ENCODE results near the gene PCDHGB5. TPM values are rescaled to one million over a fixed set of nuclear protein-coding genes. Genes with fewer than 3 reads are reported as not detected.
"Not testable (repeated sequence)": the region's sequence is repeated elsewhere in the genome, so short reads cannot be mapped to it uniquely, and the experiment has no call there.

Gene PCDHGB5
- total RNA-seq, 4 donors from 2014 or later: 3.0 to 6.3 (median 4.4) TPM

DNA sequence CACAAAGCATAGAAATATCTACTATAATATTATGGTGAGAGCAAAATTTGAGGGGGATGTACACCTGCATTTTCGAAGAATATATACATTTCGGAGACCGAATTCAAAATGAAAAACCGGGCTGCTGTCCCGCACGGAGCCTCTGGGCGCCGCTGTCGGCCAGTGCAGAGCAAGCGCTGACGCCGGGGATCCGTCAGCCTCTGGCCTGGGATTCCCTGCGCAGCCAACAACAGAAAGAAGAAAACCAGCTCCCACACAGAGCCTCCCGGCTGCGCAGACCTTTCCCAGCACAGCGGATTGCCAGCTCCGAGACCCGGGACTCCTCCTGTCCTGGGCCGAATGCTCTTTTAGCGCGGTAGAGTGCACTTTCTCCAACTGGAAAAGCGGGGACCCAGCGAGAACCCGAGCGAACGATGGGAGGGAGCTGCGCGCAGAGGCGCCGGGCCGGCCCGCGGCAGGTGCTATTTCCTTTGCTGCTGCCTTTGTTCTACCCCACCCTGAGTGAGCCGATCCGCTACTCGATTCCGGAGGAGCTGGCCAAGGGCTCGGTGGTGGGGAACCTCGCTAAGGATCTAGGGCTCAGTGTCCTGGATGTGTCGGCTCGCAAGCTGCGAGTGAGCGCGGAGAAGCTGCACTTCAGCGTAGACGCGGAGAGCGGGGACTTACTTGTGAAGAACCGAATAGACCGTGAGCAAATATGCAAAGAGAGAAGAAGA, 10.2 kb downstream of the PCDHGB5 start, which contains the start of gene PCDHGB6:
Gene PCDHGB6, plus strand, starts transcription at position 232 of the 716 bp plus-strand sequence. Its CDS starts 182 bp downstream, at position 414.
- H3K9me3 ChIP-seq; H3K36me3 ChIP-seq; H3K27me3 ChIP-seq; intact Hi-C loops (cut with DNase I; ENCODE audit: low total_unique reads): not testable (repeated sequence)
- DNase-seq (peak in 1 of 2 donors; percentile 39), ATAC-seq (peak; percentile 73 to 75)
- Histone ChIP-seq H3K4me3 (peak within 1 kb of the TSS; percentile 36 to 57 (median 48)), H3K27ac (peak within 1 kb of the TSS; percentile 53 to 73 (median 64)), H3K4me1 (peaks cover 6 to 19% of the 10 kb centered on the region in 2 donors)
- peak; percentile 48 to 75 (median 70) for TF ChIP-seq CTCF (IDR thresholded peaks at IDR 0.05 in 4 of 5, conservative IDR thresholded peaks at IDR 0.05 in 1 of 5)
- in situ Hi-C loops (cut with MboI; ENCODE audit: low sequenced_read_pairs in 4 of 4): loop anchor here in 1 of 4 donors (5.0 kb wide), 1 partner anchor 149 kb away; no protein-coding TSS in a partner anchor

DNA sequence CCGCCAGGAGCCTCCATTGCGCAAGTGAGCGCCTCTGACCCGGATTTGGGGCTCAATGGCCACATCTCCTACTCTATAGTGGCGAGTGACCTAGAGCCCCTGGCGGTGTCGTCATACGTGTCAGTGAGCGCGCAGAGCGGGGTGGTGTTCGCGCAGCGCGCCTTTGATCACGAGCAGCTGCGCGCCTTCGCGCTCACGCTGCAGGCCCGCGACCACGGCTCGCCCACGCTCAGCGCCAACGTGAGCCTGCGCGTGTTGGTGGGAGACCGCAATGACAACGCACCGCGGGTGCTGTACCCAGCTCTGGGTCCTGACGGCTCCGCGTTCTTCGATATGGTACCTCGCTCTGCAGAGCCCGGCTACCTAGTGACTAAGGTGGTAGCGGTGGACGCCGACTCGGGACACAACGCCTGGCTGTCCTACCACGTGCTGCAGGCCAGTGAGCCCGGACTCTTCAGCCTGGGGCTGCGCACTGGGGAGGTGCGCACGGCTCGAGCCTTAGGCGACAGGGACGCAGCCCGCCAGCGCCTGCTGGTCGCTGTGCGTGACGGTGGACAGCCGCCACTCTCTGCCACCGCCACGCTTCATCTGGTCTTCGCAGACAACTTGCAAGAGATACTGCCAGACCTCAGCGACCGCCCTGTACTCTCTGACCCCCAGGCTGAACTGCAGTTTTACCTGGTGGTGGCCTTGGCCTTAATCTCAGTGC, 12.0 kb downstream of the PCDHGB5 start:
- peaks cover 0 to 8% (median 0%) of the 10 kb centered on the region in 3 donors for H3K9me3 ChIP-seq
- peak overlapping the region in 1 of 4 donors; percentile 16 for H3K4me3 ChIP-seq
- H3K36me3 ChIP-seq: no peaks in the 10 kb centered on the region
- no peak for DNase-seq
- ATAC-seq: no peak
- H3K27me3 ChIP-seq: no peaks in the 10 kb centered on the region
- H3K4me1 ChIP-seq: peaks cover 4 to 15% of the 10 kb centered on the region in 2 donors
- TF ChIP-seq CTCF (IDR thresholded peaks at IDR 0.05 in 4 of 5, conservative IDR thresholded peaks at IDR 0.05 in 1 of 5) (no peak), POLR2A (IDR thresholded peaks at IDR 0.05) (no peak)
- intact Hi-C loops (cut with DNase I; ENCODE audit: low total_unique reads): loop anchor here (5.0 kb wide), 1 partner anchor 37 kb away; the partner anchor contains the start of genes PCDHGA6 and PCDHGB3
- H3K27ac ChIP-seq: no peak overlapping the region
- in situ Hi-C loops (cut with MboI; ENCODE audit: low sequenced_read_pairs in 4 of 4): loop anchor here in 1 of 4 donors (5.0 kb wide), 1 partner anchor 148 kb away; no protein-coding TSS in a partner anchor

DNA sequence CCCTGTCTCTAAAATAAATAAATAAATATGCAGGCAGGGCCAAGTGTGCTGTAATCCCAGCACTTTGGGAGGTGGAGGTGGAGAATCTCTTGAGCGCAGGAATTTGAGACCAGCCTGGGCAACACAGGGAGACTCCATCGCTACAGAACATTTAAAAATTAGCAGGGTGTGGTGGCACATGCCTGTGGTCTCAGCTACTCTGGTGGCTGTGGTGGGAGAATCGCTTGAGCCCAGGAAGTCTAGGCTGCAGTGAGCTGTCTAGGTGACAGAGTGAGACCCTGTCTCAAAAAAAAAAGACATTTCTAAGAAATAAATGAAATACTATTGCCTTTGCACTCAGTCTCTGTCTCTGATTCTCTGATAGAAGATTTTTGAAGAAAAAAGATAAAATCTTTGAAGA, 13.8 kb downstream of the PCDHGB5 start:
- in situ Hi-C loops (cut with MboI; ENCODE audit: low sequenced_read_pairs in 4 of 4): no loop called here
- no peak overlapping the region for H3K27ac ChIP-seq
- H3K27me3 ChIP-seq: no peaks in the 10 kb centered on the region
- TF ChIP-seq POLR2A (IDR thresholded peaks at IDR 0.05): no peak
- TF ChIP-seq CTCF (IDR thresholded peaks at IDR 0.05 in 4 of 5, conservative IDR thresholded peaks at IDR 0.05 in 1 of 5): no peak
- ATAC-seq (no peak), DNase-seq (no peak)
- intact Hi-C loops (cut with DNase I; ENCODE audit: low total_unique reads): loop anchor here (5.0 kb wide), 1 partner anchor 39 kb away; the partner anchor contains the start of genes PCDHGA6 and PCDHGB3
- H3K36me3 ChIP-seq: no peaks in the 10 kb centered on the region
- H3K9me3 ChIP-seq: peaks cover 0 to 8% (median 0%) of the 10 kb centered on the region in 3 donors
- peaks cover 4 to 15% of the 10 kb centered on the region in 2 donors for H3K4me1 ChIP-seq
- no peak overlapping the region for H3K4me3 ChIP-seq

DNA sequence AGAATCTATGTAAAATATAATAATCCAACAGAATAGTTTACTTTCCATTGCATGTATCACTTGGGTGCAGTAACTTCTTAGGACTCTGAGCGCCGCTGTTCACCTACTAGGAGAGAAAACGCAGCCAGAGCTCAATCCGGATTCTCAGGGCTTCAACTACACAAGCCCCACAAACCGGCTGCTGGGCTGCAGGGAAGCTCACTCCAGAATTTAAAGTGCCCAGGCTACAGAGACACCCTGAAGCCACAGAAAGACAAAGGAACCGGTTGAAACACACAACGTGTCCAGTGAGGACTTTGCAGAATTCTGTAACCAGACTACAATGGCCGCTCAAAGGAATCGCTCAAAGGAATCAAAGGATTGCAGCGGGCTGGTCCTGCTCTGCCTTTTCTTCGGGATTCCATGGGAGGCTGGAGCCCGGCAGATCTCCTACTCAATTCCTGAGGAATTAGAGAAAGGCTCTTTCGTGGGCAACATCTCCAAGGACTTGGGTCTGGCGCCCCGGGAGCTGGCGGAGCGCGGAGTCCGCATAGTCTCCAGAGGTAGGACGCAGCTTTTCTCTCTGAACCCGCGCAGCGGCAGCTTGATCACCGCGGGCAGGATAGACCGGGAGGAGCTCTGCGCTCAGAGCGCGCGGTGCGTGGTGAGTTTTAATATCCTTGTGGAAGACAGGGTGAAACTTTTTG, 15.2 kb downstream of the PCDHGB5 start, which contains the start of gene PCDHGA10:
Gene PCDHGA10, plus strand, starts transcription at position 134 of the 686 bp plus-strand sequence. Its CDS starts 189 bp downstream, at position 323.
- Histone ChIP-seq H3K36me3 (no peaks in the 10 kb centered on the region), H3K4me1 (peaks cover 0 to 15% of the 10 kb centered on the region in 2 donors), H3K4me3 (peak within 1 kb of the TSS; percentile 35 to 50 (median 46)), H3K9me3 (peaks cover 0 to 8% (median 0%) of the 10 kb centered on the region in 3 donors), H3K27me3 (no peaks in the 10 kb centered on the region), H3K27ac (peak within 1 kb of the TSS; percentile 24 to 61 (median 41))
- TF ChIP-seq POLR2A (IDR thresholded peaks at IDR 0.05): no peak
- TF ChIP-seq CTCF (IDR thresholded peaks at IDR 0.05 in 4 of 5, conservative IDR thresholded peaks at IDR 0.05 in 1 of 5): peak; percentile 40 to 71 (median 57)
- in situ Hi-C loops (cut with MboI; ENCODE audit: low sequenced_read_pairs in 4 of 4): no loop called here
- DNase-seq (peak in 1 of 2 donors; percentile 55), ATAC-seq (peak; percentile 63 to 64)
- intact Hi-C loops (cut with DNase I; ENCODE audit: low total_unique reads): loop anchor here (5.0 kb wide), 1 partner anchor 41 kb away; the partner anchor contains the start of genes PCDHGA6 and PCDHGB3

Measured in gastrocnemius medialis (tissue), 4 donors.